B cell (primary cell): ENCODE results near the gene PRRG4. TPM values are rescaled to one million over a fixed set of nuclear protein-coding genes. Genes with fewer than 3 reads are reported as not detected.

Experiments
- ATAC-seq: fragments of 200-7000 bp; cut with Tn5 transposase; one replicate; pipeline ENCODE4 v1.10.0; 2021; ENCODE audit warnings: low read depth, mild to moderate bottlenecking, moderate number of reproducible peaks, moderate library complexity
- CTCF ChIA-PET: fragments of 350-600 bp; sonication (Branson Sonifier 250); formaldehyde crosslinking; loops from one replicate; lab custom pipeline; 2021; ENCODE audit warnings: antibody characterized with exemption, inconsistent platforms; lab: Charles Lee
- POLR2A ChIA-PET: fragments of 350-600 bp; sonication (Branson Sonifier 250); formaldehyde crosslinking; loops from one replicate; lab custom pipeline; 2021; ENCODE audit warnings: antibody characterized with exemption; lab: Charles Lee
- DNase-seq: peaks from one replicate; pipeline ENCODE4 v3.0.0; 2013
- H2AFZ ChIP-seq: 2 replicates; pipeline ENCODE4 v1.6.1; 2012; ENCODE audit warnings: mild to moderate bottlenecking, low read depth, low read length; ENCODE audit not compliant: insufficient read depth, poor library complexity, severe bottlenecking
- H3K27ac ChIP-seq, 2 donors: 1 replicate in 1 of 2; 2 replicates in 1 of 2; pipeline ENCODE4 v1.5.1; 2012 to 2013; ENCODE audit warnings: low read length in 2 of 2, mild to moderate bottlenecking in 2 of 2, moderate library complexity in 1 of 2
- H3K27me3 ChIP-seq, 4 experiments: fragments of 200-600 bp in 1 of 4; sonication (generic) in 1 of 4; replicated peaks in 1 of 4; 1 replicate in 2 of 4; 2 replicates in 2 of 4; pipeline versions ENCODE4 v1.6.1 to v1.7.0; 2013 to 2016; ENCODE audit warnings: low read length in 3 of 4, mild to moderate bottlenecking in 2 of 4, mixed read lengths in 1 of 4, moderate library complexity in 1 of 4; ENCODE audit not compliant: insufficient read depth in 4 of 4, control insufficient read depth in 3 of 4; ENCODE audit errors: control extremely low read depth in 1 of 4
- H3K36me3 ChIP-seq, 2 experiments: replicated peaks in 1 of 2; 1 replicate in 1 of 2; 2 replicates in 1 of 2; pipeline versions ENCODE4 v1.6.1 to v1.7.1; 2013; ENCODE audit warnings: low read length in 1 of 2; ENCODE audit not compliant: insufficient read depth in 2 of 2, control insufficient read depth in 1 of 2; ENCODE audit errors: control extremely low read depth in 1 of 2, extremely low read depth in 1 of 2
- H3K4me1 ChIP-seq, 2 donors: fragments of 200-600 bp in 1 of 2; sonication (generic) in 1 of 2; 1 replicate in 1 of 2; 2 replicates in 1 of 2; pipeline versions ENCODE4 v1.5.1 to v1.6.1; 2013 to 2017; ENCODE audit warnings: low read length in 2 of 2; ENCODE audit not compliant: control insufficient read depth in 2 of 2, insufficient read depth in 2 of 2
- H3K4me2 ChIP-seq: replicated peaks from 2 replicates; pipeline ENCODE3; 2012; ENCODE audit warnings: mild to moderate bottlenecking, low read depth, low read length; ENCODE audit not compliant: poor library complexity, severe bottlenecking
- H3K4me3 ChIP-seq, 5 experiments: fragments of 200-600 bp in 1 of 5; sonication (generic) in 1 of 5; 1 replicate in 3 of 5; 2 replicates in 2 of 5; pipeline versions ENCODE4 v1.5.1 to v1.7.0; 2011 to 2016; ENCODE audit warnings: low read length in 4 of 5, mild to moderate bottlenecking in 4 of 5, low read depth in 2 of 5, control low read depth in 1 of 5, moderate library complexity in 1 of 5; ENCODE audit not compliant: insufficient read depth in 1 of 5; ENCODE audit errors: control extremely low read depth in 1 of 5, extremely low read depth in 1 of 5
- H3K79me2 ChIP-seq: fragments of 200-600 bp; sonication (generic); one replicate; pipeline ENCODE4 v1.6.0; 2016; ENCODE audit warnings: low read length; ENCODE audit not compliant: control insufficient read depth, insufficient read depth
- H3K9ac ChIP-seq: fragments of 200-600 bp; sonication (generic); 2 replicates; pipeline ENCODE4 v1.6.1; 2017; ENCODE audit warnings: mild to moderate bottlenecking, low read length, moderate library complexity
- H3K9me3 ChIP-seq, 3 donors: one replicate each; pipeline versions ENCODE4 v1.6.1 to v1.7.1; 2013; ENCODE audit warnings: low read length in 2 of 3; ENCODE audit not compliant: control insufficient read depth in 2 of 3, insufficient read depth in 1 of 3; ENCODE audit errors: control extremely low read depth in 1 of 3
- H4K20me1 ChIP-seq: 2 replicates; pipeline ENCODE4 v1.6.0; 2012; ENCODE audit warnings: mild to moderate bottlenecking, low read length; ENCODE audit not compliant: insufficient read depth, control insufficient read depth, poor library complexity, severe bottlenecking
- H3K27ac Mint-ChIP-seq: one replicate; pipeline ENCODE4 v1.8.0; 2021; ENCODE audit warnings: mixed read lengths
- H3K27me3 Mint-ChIP-seq: one replicate; pipeline ENCODE4 v1.8.0; 2021; ENCODE audit warnings: mixed read lengths
- H3K4me1 Mint-ChIP-seq: one replicate; pipeline ENCODE4 v1.8.0; 2021; ENCODE audit warnings: mixed read lengths
- H3K4me3 Mint-ChIP-seq: one replicate; pipeline ENCODE4 v1.8.0; 2021; ENCODE audit warnings: mixed read lengths
- H3K9me3 Mint-ChIP-seq: one replicate; pipeline ENCODE4 v1.8.0; 2022; ENCODE audit warnings: mixed read lengths; ENCODE audit not compliant: insufficient read depth
- CTCF ChIP-seq: fragments of 200-600 bp; IDR thresholded peaks from one replicate; pipeline ENCODE4 v1.8.0; 2022; ENCODE audit warnings: antibody characterized with exemption, mild to moderate bottlenecking
- EZH2 ChIP-seq: IDR thresholded peaks from 2 replicates; pipeline ENCODE4 v1.6.1; 2012; ENCODE audit warnings: borderline replicate concordance, low read depth, mild to moderate bottlenecking, moderate library complexity, low read length; ENCODE audit not compliant: insufficient read depth, poor library complexity, severe bottlenecking
- WGBS: methylation state at CpG from one replicate; pipeline ENCODE4 v1.1.5; 2013; ENCODE audit warnings: missing lambda C conversion rate; ENCODE audit not compliant: insufficient coverage; 5-methylcytosine and 5-hydroxymethylcytosine counted together
- intact Hi-C: fragments of 100-400 bp; cut with micrococcal nuclease; formaldehyde crosslinking; loops from one replicate; pipeline ENCODE4 v1.10.0; 2022
- polyA plus RNA-seq: library from polyadenylated mRNA; depleted of rRNA; stranded (reverse); fragments of >200 nt; gene quantifications from 2 replicates; pipeline ENCODE4 v1.2.3, GENCODE V29; 2012
- total RNA-seq, 2 donors: library from RNA; stranded (reverse); fragments of 120-200 nt in 1 of 2; gene quantifications; 1 replicate in 1 of 2; 2 replicates in 1 of 2; pipeline versions ENCODE4 v1.2.3 to v1.2.4, GENCODE V29; 2013 to 2022

Gene PRRG4
- total and polyA plus RNA-seq, 2 donors (not counting 1 experiment from before 2014, with no cell fraction given): 0.07 TPM; not detected in 1

GRCh38 chr11:32905028-32905667 lies 75.4 kb downstream of the PRRG4 start:
- TF ChIP-seq CTCF: no peak
- no peak for TF ChIP-seq EZH2
- ATAC-seq (no peak), DNase-seq (no peak)
- no peaks in the 10 kb centered on the region for H3K9me3 ChIP-seq
- no peak overlapping the region for H3K4me3 Mint-ChIP-seq
- no peak overlapping the region for H3K4me3 ChIP-seq
- peaks cover 87% of the 10 kb centered on the region for H3K79me2 ChIP-seq
- H3K27me3 Mint-ChIP-seq: no peaks in the 10 kb centered on the region
- peaks cover 19% of the 10 kb centered on the region for H3K4me1 Mint-ChIP-seq
- H3K27me3 ChIP-seq: no peaks in the 10 kb centered on the region
- POLR2A ChIA-PET: no interaction called here
- peaks cover 0 to 1% of the 10 kb centered on the region in 2 experiments for H3K36me3 ChIP-seq
- no peak overlapping the region for H3K27ac ChIP-seq
- no peak overlapping the region for H3K9ac ChIP-seq
- H3K27ac Mint-ChIP-seq: no peak overlapping the region
- H4K20me1 ChIP-seq: peaks cover 36% of the 10 kb centered on the region
- H3K9me3 Mint-ChIP-seq: no peaks in the 10 kb centered on the region
- no CpG with 5 or more reads among the region's 3 CpGs for WGBS
- no peaks in the 10 kb centered on the region for H3K4me1 ChIP-seq
- no peak overlapping the region for H2AFZ ChIP-seq
- intact Hi-C loops: no loop called here
- CTCF ChIA-PET: no interaction called here
- no peak overlapping the region for H3K4me2 ChIP-seq

Other genes with a start within 250 kb of the PRRG4 start
- 174 and 177 TPM in 2 replicates for gene EIF3M, start 246.1 kb upstream of the PRRG4 start, total RNA-seq
- 147 and 238 TPM in 2 replicates for gene EIF3M, start 246.1 kb upstream of the PRRG4 start, polyA plus RNA-seq
- 0.05 TPM in 1 of 2 replicates, not detected in the other for gene CCDC73, start 35.3 kb upstream of the PRRG4 start, total RNA-seq
- not detected in 2 replicates for gene CCDC73, start 35.3 kb upstream of the PRRG4 start, polyA plus RNA-seq
- 23.1 and 24.6 TPM in 2 replicates for gene QSER1, start 62.9 kb downstream of the PRRG4 start, total RNA-seq
- gene QSER1, start 62.9 kb downstream of the PRRG4 start, polyA plus RNA-seq: 2.5 and 3.5 TPM in 2 replicates
- gene DEPDC7, start 186.0 kb downstream of the PRRG4 start, total RNA-seq: not detected in 2 replicates
- 0.07 TPM in 1 of 2 replicates, not detected in the other for gene DEPDC7, start 186.0 kb downstream of the PRRG4 start, polyA plus RNA-seq
- 19.7 and 19.8 TPM in 2 replicates for gene TCP11L1, start 209.6 kb downstream of the PRRG4 start, total RNA-seq
- gene TCP11L1, start 209.6 kb downstream of the PRRG4 start, polyA plus RNA-seq: 6.3 and 7.7 TPM in 2 replicates